Measurements from ENCODE around the gene PDE1A. TPM values are rescaled to one million over a fixed set of nuclear protein-coding genes. Genes with fewer than 3 reads are reported as not detected.

The PDE1A gene
- total RNA-seq, 1 donor from 2014 or later: 51.0 TPM

DNA sequence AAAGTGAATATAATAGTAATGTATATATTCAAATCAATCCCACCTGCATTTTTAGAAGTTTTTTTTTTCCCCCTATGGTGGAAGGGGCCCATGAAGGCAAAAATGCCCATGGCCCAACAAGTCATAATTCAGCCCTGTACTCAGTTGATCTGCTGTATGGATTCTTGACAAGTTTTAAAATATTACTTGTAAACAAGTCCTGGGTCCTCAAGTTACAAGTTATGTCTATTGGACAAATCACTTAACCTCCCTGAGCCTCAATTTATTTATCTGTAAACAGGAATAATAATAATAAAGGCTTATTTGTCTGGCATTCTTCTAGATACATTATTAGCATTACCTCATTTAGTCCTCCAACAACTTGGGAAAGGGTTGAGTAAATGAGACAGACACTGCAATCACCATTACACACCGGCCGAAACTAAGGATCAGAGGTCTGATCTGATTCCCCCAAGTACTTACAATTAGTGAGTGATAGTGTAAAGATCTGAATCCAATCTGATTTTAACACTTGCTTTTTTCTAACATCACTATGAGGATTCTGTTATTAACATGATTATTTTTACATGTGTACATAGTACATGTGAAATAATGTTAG is 66.1 kb downstream of the PDE1A start:
- DNase-seq (ENCODE audit: low spot score in 2 of 2) (no peak), FAIRE-seq (no peak)

DNA sequence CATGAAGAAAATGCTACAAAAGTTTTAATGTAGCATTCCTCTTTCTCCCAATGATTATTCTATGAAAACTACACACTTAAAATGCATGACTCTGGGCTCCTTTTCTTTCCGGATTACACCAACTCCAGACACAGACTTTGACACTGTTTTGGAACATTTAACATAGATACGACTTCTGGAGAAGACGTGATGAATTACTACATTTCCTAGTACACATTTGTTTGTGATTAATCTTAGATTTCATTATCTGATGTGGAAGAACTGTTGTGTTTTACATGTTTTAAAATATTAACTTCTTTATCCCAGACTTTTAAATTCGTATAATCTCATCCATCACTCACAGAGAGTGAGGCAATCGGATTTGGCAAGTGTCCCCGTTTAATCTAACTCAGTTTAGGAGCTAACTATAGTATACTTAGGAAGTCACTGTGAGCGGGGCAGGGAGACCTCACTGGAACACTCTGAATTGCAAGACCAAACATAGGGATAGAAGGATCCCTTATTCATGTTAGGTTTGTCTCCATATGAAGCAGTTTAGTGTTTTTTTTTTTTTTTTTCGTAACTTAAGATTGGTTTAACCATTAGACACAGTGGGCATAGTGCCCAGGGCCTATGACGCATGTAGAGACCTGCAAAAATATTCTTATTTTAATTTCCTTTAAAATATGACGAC is 66.7 kb downstream of the PDE1A start:
- FAIRE-seq: no peak
- no peak for DNase-seq (ENCODE audit: low spot score in 2 of 2)

DNA sequence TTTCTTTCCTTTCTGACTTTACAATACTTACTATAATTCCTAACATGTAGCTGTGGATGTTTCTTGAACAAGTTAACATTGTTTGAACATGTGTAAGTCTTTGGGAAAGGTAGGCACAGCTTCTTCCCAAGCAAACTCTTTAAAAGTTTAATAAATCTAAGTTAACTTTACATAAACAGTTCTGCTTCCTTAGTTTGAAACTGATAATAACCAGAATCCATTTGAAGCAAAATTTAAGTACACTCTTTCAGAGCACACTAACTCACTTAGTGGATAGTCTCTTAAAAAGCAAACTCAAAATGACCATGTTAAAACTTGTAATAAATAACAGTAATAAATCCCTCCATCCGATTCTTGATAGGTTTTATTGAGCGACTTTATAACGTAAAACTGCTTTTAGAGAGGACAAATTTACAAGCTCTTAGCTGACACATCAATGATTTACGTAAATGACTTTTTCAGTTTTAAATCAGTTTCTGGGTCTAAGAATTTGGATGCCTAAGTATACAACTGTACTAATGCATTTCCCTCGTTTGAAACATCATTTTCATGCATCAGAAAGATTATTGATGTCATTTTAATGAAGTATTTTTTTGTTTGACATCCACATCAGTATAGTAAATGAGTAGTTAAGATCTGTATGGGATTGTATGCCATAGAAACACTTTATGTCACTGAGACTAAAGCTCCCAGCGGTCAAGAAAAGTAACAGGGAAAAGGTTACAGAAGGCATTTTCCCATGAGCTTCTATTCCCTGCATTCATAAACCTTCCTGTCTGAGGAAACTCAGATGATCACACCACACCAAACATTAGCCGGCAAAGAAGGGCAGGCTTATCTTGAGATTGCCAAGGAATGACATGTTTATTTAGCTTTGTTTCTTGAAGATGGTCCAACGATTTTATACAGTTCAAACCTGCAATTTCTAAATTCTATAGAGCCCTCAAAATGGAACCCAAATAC is 67.5 kb downstream of the PDE1A start:
- FAIRE-seq (no peak), DNase-seq (ENCODE audit: low spot score in 2 of 2) (no peak)

DNA sequence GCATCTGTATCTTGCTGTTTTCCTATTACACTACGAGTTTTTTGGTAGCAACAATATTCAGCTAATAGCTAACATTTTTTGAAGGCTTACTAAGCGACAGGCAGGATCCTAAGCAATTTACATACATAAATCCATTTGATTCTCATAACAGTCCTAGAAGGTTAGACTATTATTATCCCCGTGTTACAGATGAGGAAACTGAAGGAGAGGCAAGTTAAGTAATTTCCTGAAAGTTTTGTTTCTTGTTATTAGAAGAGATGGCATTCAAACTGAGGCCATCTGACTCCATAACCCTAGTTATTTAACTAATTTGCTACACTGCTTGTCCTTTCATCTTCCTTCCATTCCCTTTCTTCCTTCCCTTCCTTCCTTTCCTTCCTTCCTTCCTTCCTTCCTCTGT is 68.2 kb downstream of the PDE1A start:
- DNase-seq (ENCODE audit: low spot score in 2 of 2): no peak
- FAIRE-seq: no peak

DNA sequence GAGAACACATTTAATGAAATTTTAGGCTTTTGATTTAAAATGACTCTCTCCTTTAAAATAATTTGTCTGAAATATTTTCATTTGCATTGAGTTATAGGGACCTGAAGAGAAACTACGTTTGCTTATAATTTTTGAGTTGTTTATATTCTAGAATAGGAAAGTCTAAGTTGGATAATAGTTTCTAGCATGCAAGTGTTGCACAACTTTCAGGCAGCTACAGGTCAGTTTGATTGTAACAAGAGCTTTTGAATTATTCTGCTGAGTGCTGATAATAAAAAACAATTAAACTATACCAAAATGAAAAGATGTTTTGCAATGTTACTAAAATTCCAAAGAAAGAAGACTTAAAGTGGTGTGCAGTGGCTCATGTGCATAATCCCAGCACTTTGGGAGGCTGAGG is 71.0 kb downstream of the PDE1A start:
- DNase-seq (ENCODE audit: low spot score in 2 of 2): no peak
- FAIRE-seq: no peak

DNA sequence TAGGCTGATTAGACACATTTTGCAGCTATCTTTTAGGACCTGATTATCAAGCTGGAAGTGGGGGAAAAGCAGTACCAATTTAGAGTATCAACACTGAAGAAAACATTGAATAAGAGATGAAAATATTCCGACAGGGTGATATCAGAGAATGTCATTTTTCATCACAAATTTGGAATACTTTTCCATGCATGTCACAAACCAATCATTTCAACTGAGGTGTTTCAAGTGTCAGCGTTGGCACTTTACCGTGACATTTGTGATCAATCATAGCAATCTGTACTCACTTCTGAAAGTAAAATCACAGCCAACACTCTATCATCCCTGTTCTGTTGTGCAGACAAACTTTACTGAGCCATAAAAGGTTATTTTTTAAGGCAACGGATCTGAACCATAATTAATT is 75.4 kb downstream of the PDE1A start:
- FAIRE-seq: no peak
- no peak for DNase-seq (ENCODE audit: low spot score in 2 of 2)

DNA sequence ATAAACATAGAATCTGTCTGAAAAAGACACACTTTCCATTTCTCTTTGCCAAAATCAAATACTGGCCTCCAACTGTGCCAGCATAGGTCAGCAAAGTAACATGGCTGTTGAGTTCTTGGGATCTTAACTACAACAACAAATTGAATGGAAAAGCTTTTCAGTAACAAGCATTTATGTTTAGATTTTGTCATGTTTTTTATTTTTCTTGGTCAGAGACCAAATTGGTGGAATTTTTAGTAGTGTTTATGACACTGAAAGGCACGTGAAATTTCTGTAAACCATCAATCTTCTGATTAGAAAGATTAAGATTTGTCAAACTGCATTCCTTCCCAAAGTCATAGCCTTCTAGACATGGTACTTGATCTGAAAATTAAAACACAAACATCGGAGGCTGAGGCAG is 77.6 kb downstream of the PDE1A start:
- DNase-seq (ENCODE audit: low spot score in 2 of 2) (no peak), FAIRE-seq (no peak)

DNA sequence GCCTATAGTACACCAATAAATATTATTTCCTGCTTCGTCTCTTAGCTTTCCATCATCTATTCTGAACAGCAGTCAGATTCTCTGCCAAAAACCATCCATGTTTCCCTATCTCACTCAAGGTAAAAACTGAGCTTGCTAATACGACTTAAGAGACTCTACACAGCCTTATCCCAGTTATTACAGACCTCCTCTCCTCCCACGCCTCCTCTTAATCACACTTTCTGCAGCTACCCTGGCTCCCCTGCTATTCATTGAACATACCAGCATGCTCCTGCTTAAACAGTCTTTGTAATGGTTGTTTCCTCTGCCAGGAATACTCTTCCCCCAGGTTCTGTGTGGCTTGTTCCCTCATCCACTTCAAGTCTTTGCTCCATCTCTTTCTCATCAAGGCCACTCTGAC is 81.5 kb downstream of the PDE1A start:
- DNase-seq (ENCODE audit: low spot score in 2 of 2): no peak
- no peak for FAIRE-seq

DNA sequence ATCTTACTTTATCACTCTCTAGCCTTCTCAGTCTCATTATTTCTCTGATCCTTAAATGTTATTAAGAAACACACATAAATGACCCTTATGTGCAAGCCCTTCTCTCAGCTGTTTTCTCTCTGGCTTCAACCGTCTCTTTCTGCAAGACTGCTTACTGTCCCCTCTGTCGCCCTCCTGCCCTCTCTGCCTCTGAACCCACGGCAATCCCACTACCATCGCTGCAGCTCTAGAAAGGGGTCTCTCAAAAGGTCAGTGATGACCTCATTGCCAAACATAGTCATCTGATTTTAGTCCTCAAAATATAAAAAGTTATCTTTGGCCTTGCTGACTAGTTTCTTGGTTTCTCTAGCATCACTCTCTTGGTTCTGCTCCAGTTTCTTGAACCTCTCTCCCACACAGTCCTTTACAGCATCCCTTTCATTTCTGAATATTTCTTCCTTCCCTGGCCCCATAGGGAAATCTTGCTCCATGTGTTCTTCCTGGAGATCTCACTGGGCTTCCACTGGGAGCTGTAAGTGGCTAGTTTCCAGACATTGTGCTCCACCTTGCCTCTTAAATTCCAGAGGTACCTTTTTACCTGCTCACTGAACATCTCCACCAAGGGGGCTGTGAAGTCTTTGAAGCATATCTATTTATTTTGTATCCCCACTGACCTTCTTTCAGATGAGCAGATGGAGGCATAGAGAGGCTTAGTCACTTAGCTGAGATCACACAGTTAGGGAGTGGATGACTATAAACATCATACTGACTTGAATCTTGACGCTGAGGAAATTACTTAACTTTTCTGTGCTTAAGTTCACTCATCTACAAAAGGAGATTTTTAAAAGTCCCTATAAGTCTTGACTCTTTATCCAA is 96.2 kb downstream of the PDE1A start:
- DNase-seq (ENCODE audit: low spot score in 2 of 2) (no peak), FAIRE-seq (no peak)

DNA sequence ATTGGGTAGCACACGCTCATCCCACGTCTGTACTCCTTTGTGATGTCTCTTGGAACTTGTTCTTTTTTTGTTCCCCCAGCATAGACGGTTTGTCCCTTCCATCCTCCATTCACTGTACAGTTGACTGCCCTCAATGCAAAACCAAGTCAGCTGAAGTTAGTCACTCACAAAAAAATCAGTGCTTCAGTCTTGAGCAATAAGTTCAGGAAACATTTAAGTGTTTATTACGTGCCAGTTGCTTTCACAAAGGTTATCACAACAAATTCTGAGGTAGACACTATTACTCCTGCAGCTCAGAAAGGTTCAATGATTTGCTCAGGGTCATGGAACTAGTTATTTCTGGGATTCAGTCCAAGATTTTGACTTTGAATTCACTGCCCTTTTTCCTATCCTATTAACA is 102.2 kb downstream of the PDE1A start:
- DNase-seq (ENCODE audit: low spot score in 2 of 2) (no peak), FAIRE-seq (no peak)

DNA sequence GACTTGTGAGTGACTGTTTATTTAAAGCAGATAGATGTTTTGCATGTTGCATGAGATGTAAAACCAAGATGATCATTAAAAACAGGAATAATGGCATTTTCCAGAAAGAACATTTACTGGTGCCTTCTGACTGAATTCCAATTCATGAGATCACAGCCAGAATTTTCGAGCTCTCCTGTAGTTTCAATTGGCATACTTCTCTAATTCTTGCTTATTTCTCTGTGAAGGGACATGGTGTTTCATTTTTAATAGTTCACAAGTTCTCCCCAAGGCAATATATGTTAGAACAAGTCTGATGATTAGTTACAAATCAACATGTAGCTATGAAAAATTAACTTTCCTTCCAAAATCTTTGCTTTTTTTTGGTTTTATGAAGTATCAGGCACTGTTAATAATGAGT is 105.7 kb downstream of the PDE1A start:
- DNase-seq (ENCODE audit: low spot score in 2 of 2) (no peak), FAIRE-seq (no peak)

DNA sequence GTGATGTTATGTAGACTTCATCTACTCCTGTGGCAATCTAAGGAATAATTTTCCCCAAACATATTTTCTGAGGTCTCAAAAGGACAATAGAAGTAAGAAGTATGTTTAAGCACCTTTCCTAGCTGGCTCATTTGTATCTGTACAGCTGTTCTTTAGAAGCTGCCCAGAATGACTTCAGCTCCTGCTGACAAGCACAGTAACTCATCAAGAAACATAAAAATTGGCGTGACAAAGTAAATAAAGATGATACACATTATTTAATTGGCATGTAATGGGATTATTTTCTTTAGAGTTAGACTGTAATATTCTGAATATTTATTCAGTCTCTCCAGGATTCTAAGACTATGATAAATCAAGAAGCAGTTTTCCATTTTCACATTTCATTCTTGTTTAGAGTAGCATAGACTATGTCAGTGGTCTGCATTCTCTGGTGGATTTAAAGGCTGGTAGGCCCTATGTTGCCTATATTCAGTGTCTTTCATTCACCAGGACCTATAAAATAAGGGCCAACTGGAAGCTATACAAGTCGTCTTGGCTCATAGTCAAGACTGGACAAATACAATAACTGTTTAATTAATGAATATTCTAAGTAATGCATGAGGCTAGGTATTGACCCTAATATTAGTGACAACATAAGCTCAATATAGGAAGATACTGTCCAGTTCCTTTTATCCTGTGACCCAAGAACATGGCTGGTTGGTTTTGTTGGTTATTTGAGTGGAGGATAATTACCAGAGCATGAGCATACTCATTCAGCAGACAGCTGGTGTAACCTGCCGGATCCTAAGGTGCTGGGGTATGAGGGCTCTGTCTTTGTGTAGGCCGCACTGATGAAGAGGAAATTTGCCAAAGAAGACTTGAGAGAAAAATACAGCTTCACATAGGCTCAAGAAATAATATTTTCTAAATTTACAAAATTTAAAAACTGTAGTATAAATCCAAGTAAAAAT is 107.0 kb downstream of the PDE1A start:
- no peak for FAIRE-seq
- no peak for DNase-seq (ENCODE audit: low spot score in 2 of 2)

DNA sequence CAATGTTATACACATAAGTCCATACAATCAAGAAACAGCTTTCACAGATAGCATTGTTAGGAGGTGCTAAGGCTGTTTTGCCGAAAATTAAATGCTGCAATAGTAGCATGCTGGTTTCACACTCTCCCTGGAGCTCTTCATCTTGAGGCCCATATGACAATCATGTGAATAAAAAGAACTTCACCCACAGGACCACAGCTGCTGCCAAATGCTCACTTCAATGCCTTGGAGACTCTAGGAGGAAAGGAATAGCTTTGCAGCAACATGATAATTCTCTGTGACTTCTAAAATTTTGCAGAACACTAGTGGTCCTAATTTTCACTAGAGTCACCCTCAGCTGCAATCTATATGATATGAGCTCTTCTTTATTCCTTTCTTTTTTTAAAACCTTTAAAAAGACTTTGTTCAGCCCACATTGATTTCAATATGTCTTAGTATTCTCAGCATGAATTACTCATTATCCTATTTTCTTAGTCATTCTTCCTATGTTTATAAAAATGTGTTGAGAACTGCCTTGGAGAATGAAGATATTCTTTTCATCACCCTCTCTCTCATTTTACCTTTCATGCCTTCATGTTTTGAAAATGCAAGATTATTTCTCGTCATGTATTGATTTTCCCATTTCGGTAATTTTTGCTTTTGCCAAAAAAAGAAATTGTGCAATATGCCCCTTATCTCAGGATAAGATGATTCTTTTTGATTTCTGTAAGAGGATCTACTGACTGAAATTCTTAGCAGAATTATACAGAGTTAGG is 108.2 kb downstream of the PDE1A start:
- DNase-seq (ENCODE audit: low spot score in 2 of 2) (no peak), FAIRE-seq (no peak)

DNA sequence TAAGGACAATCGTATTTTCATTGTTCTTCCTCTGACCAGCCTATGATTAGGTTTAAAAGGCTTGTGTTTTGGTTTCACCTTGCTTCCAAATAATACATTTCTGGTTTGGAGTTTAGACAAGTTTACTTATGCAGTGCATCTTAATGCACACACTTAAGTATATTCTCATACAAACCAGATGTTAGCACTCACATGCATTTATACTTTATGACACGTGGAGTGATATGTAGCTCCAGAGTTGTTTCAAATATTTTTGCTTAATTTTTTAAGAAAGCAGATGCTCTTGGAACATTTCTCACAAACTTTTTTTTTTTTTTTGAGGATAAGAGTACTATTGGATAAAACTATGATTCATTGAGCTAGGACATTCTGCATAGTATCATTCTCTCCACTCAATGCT is 109.9 kb downstream of the PDE1A start:
- DNase-seq (ENCODE audit: low spot score in 2 of 2): no peak
- FAIRE-seq: no peak

DNA sequence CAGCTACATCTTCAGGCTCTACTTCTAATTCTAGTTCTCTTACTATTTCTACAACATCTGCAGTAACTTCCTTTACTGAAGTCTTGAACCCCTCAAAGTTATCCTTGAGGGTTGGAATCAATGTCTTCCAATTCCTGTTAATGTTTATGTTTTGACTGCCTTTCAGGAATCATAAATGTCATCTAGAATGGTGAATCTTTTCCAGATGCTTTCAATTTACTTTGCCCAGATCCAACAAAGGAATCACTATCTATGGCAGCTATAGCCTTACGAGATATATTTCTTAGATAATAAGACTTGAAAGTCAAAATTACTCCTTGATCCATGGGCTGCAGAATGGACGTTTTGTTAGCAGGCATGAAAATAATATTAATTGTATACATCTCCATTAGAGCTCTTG is 123.9 kb downstream of the PDE1A start:
- DNase-seq (ENCODE audit: low spot score in 2 of 2) (no peak), FAIRE-seq (no peak)

DNA sequence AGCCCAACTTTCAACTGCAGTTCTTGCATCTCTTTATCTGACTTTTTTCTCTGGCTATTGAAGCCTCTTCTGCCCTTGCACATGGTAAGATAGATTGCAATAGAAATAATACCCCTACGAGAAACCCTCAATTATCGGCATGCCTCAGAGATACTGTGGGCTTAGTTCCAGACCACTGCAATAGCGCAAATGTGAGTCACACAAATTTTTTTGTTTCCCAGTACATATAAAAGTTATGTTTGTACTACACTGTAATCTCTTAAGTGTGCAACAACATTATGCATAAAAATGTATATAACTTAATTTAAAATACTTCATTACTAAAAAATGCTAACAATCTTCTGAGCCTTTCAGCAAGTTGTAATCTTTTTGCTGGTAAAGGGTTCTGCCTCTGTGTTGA is 124.7 kb downstream of the PDE1A start:
- FAIRE-seq: no peak
- no peak for DNase-seq (ENCODE audit: low spot score in 2 of 2)

DNA sequence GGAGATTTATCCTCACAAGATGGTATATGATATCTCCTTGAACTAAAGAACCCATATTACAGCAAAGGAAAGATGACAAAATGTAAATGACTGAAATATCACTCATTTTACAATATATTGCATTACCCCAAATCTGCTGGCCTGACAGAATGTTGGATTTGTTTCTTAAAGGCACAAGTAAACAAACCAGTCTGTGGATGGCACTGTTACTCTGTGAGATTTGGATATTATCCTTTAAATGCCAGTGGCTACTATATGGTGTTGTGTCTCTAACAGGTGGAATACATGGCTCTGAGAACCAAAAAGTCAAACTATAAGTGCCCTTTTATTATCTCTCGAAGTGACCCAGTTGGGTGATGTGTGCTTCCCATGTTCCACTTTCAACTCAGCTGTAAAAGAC is 125.7 kb downstream of the PDE1A start:
- DNase-seq (ENCODE audit: low spot score in 2 of 2) (no peak), FAIRE-seq (no peak)

DNA sequence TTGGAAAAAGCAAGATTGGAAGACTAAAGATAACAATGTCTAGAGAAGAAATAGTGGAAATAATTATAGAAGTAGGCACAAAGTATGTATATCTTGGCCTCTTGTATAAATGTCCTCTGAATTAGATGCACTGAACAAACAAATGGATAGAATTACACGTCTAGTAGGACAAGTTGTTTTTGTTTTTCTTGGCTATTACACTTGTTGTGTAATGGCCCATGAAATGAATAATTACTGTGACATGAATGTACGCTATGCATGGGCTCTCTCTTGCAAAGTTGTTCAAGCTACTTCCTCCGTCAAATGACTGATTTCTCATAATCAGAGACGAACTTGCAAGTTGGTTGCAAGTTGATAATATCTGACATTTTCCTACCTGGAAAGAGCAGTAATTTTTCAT is 126.2 kb downstream of the PDE1A start:
- FAIRE-seq: no peak

DNA sequence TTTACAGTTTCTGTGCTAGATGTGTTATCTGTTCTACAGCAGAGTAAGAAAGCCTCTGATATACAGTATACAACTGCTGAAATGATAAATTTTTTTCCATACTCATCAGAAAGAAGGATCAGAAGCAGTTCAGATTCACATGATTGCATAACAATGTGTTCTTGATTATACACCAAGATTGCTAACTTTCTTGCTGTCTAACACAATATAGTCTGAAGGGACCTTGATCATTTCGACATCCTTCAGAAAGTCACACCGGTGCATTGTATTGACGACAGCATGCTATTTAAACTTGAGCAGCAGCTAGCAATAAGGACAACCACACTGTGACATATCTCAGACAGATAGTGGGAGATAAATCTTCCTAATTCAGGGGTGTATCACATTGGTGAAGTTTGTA is 127.2 kb downstream of the PDE1A start:
- DNase-seq (ENCODE audit: low spot score in 2 of 2) (no peak), FAIRE-seq (no peak)

More for the DNA sequence above, 126.2 kb downstream of the PDE1A start:
- no peak for DNase-seq (ENCODE audit: low spot score in 2 of 2)

Data from frontal cortex (tissue), 4 donors.